GM18519 (cell line): ENCODE results near the gene SRGN.
A peak's percentile ranks its signal among the peaks of the same experiment; 100 is the strongest.
"Not testable (repeated sequence)": the region's sequence is repeated elsewhere in the genome, so short reads cannot be mapped to it uniquely, and the experiment has no call there.

ENCODE experiments used
- ATAC-seq: cut with Tn5 transposase; IDR thresholded peaks from one replicate; pipeline ENCODE4 v1.9.1; 2021; ENCODE audit warnings: mild to moderate bottlenecking, moderate library complexity; ENCODE audit not compliant: unreplicated experiment, low FRiP score

Gene SRGN

GRCh38 chr10:69124563-69125268 is 36.8 kb downstream of the SRGN start:
- ATAC-seq: peak; percentile 13

GRCh38 chr10:69125554-69125953 is 37.7 kb downstream of the SRGN start:
- ATAC-seq: no peak

GRCh38 chr10:69130251-69130650 is 42.3 kb downstream of the SRGN start:
- no peak for ATAC-seq

- ATAC-seq: no peak
Observed at GRCh38 chr10:69139961-69140360, 52.1 kb downstream of the SRGN start.

- ATAC-seq: no peak
Observed at GRCh38 chr10:69141304-69141703, 53.4 kb downstream of the SRGN start.

- not testable (repeated sequence) for ATAC-seq
Observed at GRCh38 chr10:69142074-69142473, 54.2 kb downstream of the SRGN start.

GRCh38 chr10:69142983-69143382 is 55.1 kb downstream of the SRGN start:
- ATAC-seq: no peak

GRCh38 chr10:69145329-69145728 is 57.4 kb downstream of the SRGN start:
- ATAC-seq: no peak

GRCh38 chr10:69145864-69146263 is 58.0 kb downstream of the SRGN start:
- no peak for ATAC-seq

GRCh38 chr10:69146759-69147158 is 58.9 kb downstream of the SRGN start:
- ATAC-seq: no peak

- no peak for ATAC-seq
Observed at GRCh38 chr10:69151984-69152383, 64.1 kb downstream of the SRGN start.

- no peak for ATAC-seq
Observed at GRCh38 chr10:69153227-69153626, 65.3 kb downstream of the SRGN start.
